SU-DHL-6 (cell line): Measurements from ENCODE around the gene RAB14.

Experiments
- CTCF ChIP-seq: fragments of 200-600 bp; sonication (generic); IDR thresholded peaks from one replicate; pipeline ENCODE4 v1.5.1; 2017; ENCODE audit warnings: antibody characterized with exemption, mild to moderate bottlenecking, low read length, moderate library complexity; ENCODE audit not compliant: insufficient read depth, poor library complexity, severe bottlenecking
- EZH2phosphoT487 ChIP-seq: fragments of 200-600 bp; sonication (generic), shearing (Covaris generic); conservative IDR thresholded peaks from 2 replicates; pipeline ENCODE4 v1.6.1; 2018; ENCODE audit warnings: mild to moderate bottlenecking, antibody characterized with exemption, low read length, moderate library complexity, mixed read lengths

DNA sequence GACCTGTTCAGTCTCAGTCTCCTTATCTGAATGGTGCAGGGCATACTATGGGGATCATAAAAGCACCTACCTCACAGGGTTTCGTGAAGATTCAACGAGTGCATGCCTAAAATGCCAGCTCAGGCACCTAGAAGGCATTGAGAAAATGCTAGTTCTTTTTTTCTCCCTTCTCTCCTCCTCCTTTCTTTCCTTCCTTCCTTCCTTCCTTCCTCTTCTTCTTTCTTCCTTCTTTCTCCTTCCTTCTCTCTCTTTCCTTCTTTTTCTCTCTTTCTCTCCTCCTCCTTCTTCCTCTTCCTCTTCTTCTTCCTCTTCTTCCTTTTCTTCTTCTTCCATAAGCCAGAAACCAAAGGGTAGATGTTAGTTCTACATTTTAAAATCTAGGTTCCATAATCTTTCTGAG lies 12.3 kb upstream of the RAB14 start:
- TF ChIP-seq CTCF (no peak), EZH2phosphoT487 (no peak)
